ENCODE data around the gene TTC22.

DNA sequence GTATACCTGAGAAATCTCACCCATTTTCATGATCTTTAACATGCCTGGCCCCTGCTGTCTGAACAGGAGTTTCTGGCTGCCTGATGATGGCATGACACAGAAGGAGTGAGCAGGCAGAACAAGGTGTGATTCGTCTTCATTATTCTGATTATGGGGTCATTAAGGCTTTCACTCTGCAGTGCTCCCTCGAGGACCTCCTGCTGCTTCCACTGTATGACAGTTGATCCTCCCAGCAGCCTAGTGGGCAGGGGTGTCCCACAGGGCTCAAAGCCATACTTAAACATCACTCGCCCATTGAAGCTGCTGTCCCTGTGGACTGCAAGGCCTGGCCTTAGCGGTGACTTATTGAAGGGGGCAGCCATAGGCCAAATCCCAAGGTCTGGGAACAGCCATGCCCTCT, 24.1 kb downstream of the TTC22 start:
- TF ChIP-seq CTCF (IDR thresholded peaks at IDR 0.05; ENCODE audit: borderline replicate concordance, extremely low read depth, low read length, poor library complexity, severe bottlenecking) (no peak), EZH2 (IDR thresholded peaks at IDR 0.05; ENCODE audit: borderline replicate concordance, low read depth, low read length, severe bottlenecking) (no peak)
